ENCODE data around the gene TAF9. TPM values are rescaled to one million over a fixed set of nuclear protein-coding genes. Genes with fewer than 3 reads are reported as not detected.
"Not testable (repeated sequence)": the region's sequence is repeated elsewhere in the genome, so short reads cannot be mapped to it uniquely, and the experiment has no call there.

The TAF9 gene
- polyA plus RNA-seq (ENCODE audit: insufficient read length in 3 of 3), result 10 to 100 TPM; 49.5 to 55.0 (median 52.8) TPM
- long read RNA-seq, donor 1, transcript TAF9-201 (3 exons, 1,283 nt), result major isoform, 32 of 39 reads
- long read RNA-seq, donor 1, partial matches to known transcripts, result 0 of 39 reads
- long read RNA-seq, donor 1, other reads (novel, unspliced or antisense), result 0 of 39 reads
- long read RNA-seq, donor 2, transcript TAF9-201 (3 exons, 1,283 nt), result major isoform, 36 of 46 reads
- long read RNA-seq, donor 2, partial matches to known transcripts, result 0 of 46 reads
- long read RNA-seq, donor 2, other reads (novel, unspliced or antisense), result 0 of 46 reads
- long read RNA-seq, donor 3, transcript TAF9-201 (3 exons, 1,283 nt), result major isoform, 38 of 47 reads
- long read RNA-seq, donor 3, partial matches to known transcripts, result 0 of 47 reads
- long read RNA-seq, donor 3, other reads (novel, unspliced or antisense), result 0 of 47 reads
- long read RNA-seq, donor 4, transcript TAF9-205 (2 exons, 1,331 nt), result minor isoform, 9 of 91 reads
- long read RNA-seq, donor 4, transcript TAF9-201 (3 exons, 1,283 nt), result major isoform, 35 of 91 reads
- long read RNA-seq, donor 4, transcript TAF9-207 (3 exons, 761 nt), result minor isoform, 5 of 91 reads
- long read RNA-seq, donor 4, partial matches to known transcripts, result 35 of 91 reads
- long read RNA-seq, donor 4, other reads (novel, unspliced or antisense), result 5 of 91 reads
- long read RNA-seq, donor 5, transcript TAF9-201 (3 exons, 1,283 nt), result major isoform, 17 of 20 reads
- long read RNA-seq, donor 5, partial matches to known transcripts, result 0 of 20 reads
- long read RNA-seq, donor 5, other reads (novel, unspliced or antisense), result 0 of 20 reads
- long read RNA-seq, donor 6, transcript TAF9-201 (3 exons, 1,283 nt), result major isoform, 44 of 50 reads
- long read RNA-seq, donor 6, partial matches to known transcripts, result 0 of 50 reads
- long read RNA-seq, donor 6, other reads (novel, unspliced or antisense), result 0 of 50 reads
- long read RNA-seq, donor 7, transcript TAF9-201 (3 exons, 1,283 nt), result major isoform, 42 of 56 reads
- long read RNA-seq, donor 7, transcript TAF9-202 (3 exons, 1,461 nt), result minor isoform, 5 of 56 reads
- long read RNA-seq, donor 7, partial matches to known transcripts, result 0 of 56 reads
- long read RNA-seq, donor 7, other reads (novel, unspliced or antisense), result 0 of 56 reads
- long read RNA-seq, donor 8, transcript TAF9-201 (3 exons, 1,283 nt), result major isoform, 23 of 26 reads
- long read RNA-seq, donor 8, partial matches to known transcripts, result 0 of 26 reads
- long read RNA-seq, donor 8, other reads (novel, unspliced or antisense), result 0 of 26 reads
- long read RNA-seq, donor 9, transcript TAF9-201 (3 exons, 1,283 nt), result major isoform, 49 of 57 reads
- long read RNA-seq, donor 9, partial matches to known transcripts, result 0 of 57 reads
- long read RNA-seq, donor 9, other reads (novel, unspliced or antisense), result 0 of 57 reads
- long read RNA-seq, donor 10, transcript TAF9-201 (3 exons, 1,283 nt), result major isoform, 28 of 78 reads
- long read RNA-seq, donor 10, partial matches to known transcripts, result 39 of 78 reads
- long read RNA-seq, donor 10, other reads (novel, unspliced or antisense), result 5 of 78 reads
- long read RNA-seq, donor 11, transcript TAF9-205 (2 exons, 1,331 nt), result minor isoform, 6 of 31 reads
- long read RNA-seq, donor 11, transcript TAF9-201 (3 exons, 1,283 nt), result major isoform, 25 of 31 reads
- long read RNA-seq, donor 11, partial matches to known transcripts, result 0 of 31 reads
- long read RNA-seq, donor 11, other reads (novel, unspliced or antisense), result 0 of 31 reads
- long read RNA-seq, donor 12, transcript TAF9-201 (3 exons, 1,283 nt), result major isoform, 36 of 114 reads
- long read RNA-seq, donor 12, partial matches to known transcripts, result 58 of 114 reads
- long read RNA-seq, donor 12, other reads (novel, unspliced or antisense), result 12 of 114 reads
- long read RNA-seq, donor 13, transcript TAF9-201 (3 exons, 1,283 nt), result major isoform, 14 of 30 reads
- long read RNA-seq, donor 13, partial matches to known transcripts, result 11 of 30 reads
- long read RNA-seq, donor 13, other reads (novel, unspliced or antisense), result 0 of 30 reads
- long read RNA-seq, donor 14, transcript TAF9-201 (3 exons, 1,283 nt), result major isoform, 51 of 65 reads
- long read RNA-seq, donor 14, transcript TAF9-205 (2 exons, 1,331 nt), result minor isoform, 6 of 65 reads
- long read RNA-seq, donor 14, partial matches to known transcripts, result 0 of 65 reads
- long read RNA-seq, donor 14, other reads (novel, unspliced or antisense), result 0 of 65 reads
- long read RNA-seq, donor 15, transcript TAF9-201 (3 exons, 1,283 nt), result major isoform, 43 of 54 reads
- long read RNA-seq, donor 15, partial matches to known transcripts, result 5 of 54 reads
- long read RNA-seq, donor 15, other reads (novel, unspliced or antisense), result 0 of 54 reads
- long read RNA-seq, donor 16, transcript TAF9-205 (2 exons, 1,331 nt), result minor isoform, 8 of 60 reads
- long read RNA-seq, donor 16, transcript TAF9-201 (3 exons, 1,283 nt), result major isoform, 49 of 60 reads
- long read RNA-seq, donor 16, partial matches to known transcripts, result 0 of 60 reads
- long read RNA-seq, donor 16, other reads (novel, unspliced or antisense), result 0 of 60 reads

GRCh38 chr5:69369340-69370121 is at the start of gene TAF9, which contains the start of the genes AK6 and RAD17:
Gene TAF9, minus strand, starts transcription at chr5:69369520. Its CDS starts 3,783 bp downstream, at chr5:69365737.
Gene AK6, minus strand, starts transcription at chr5:69369520. Its CDS starts 30 bp downstream, at chr5:69369490.
Gene RAD17, plus strand, starts transcription at chr5:69369818. Its CDS starts 2,391 bp downstream, at chr5:69372209.
- DNase-seq, result peak; percentile 91

- no peak for DNase-seq
Observed at GRCh38 chr5:69418554-69418953, 49.2 kb upstream of the TAF9 start.

DNA sequence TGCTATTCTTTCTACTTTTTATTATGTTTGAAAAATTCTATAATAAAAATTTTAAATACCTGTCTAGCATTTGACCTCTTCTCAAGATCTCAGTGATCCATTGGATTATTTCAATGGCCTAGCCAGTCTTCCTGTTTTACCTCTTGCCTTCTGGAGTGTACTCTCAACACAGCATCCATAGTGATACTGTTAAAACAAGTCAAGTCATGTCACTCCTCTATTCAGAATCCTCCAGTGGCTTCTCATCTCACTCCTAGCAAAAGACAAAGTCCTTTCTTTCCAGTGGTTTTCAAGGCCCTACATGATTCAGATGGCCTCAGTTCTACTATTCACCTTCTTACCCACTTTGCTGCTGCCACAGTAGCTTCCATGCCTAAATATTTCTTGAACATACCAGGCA is 47.4 kb upstream of the TAF9 start:
- DNase-seq, result no peak

DNA sequence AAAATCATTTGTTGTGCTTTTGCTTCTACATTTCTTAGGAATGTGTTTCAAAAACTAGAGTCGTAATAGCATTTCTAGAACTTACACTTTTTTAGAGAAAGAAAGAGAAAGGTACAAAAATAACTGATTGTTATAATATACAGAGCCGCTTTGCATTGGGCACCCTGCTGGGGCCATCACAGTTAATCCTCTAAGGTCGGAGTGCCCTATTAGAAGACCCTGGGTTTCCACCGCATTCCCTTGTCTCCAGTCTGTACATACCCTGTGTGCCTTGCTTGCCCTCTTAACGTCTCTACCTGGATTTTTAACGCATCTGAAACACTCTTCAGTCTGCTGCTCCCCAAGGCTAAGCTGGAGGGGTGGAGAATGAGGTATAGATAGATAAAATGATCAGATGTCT is 46.9 kb upstream of the TAF9 start:
- DNase-seq, result peak; percentile 4

- DNase-seq, result peak; percentile 30
Observed at GRCh38 chr5:69415584-69415958, 46.3 kb upstream of the TAF9 start.

DNA sequence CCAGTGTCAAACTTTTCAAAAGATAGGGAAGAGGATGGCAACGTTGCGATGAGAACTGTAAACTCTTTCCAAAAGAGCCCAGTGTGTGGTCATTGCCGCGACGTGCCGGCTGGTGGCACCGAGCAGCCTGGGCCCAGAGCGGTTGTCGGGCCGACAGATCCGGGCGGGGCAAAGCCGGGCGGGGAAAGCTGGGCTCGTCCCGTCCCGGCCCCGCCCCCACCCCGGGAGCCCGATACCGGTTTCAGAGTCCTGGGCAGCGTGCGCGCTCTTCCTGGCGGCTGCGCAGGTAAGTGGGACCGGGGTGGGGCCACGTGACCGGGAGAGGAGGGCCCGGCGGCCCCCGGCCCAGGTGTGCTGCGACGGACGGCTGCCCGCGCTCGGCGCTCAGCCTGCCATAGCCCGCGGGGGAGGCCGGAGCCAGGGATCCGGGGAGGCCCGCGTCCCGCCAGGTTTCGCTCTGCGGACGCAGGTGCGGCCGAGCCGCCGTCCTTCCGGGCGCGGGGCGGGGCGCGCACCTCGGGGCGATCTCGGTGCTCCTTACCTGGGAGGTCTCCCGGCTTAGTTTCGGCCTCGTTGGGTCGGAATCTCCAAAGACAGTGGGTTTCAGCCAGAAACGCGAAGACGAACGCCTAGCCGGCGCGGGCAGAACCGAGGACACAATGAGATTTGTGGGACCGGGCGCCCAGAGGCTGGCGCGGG is 45.7 kb upstream of the TAF9 start, which contains the start of gene MARVELD2:
TSS of gene MARVELD2 (plus strand) at position 232 of the 699 bp plus-strand sequence. CDS start 4,270 bp downstream, outside the sequence.
- DNase-seq, result peak; percentile 87

GRCh38 chr5:69404659-69405330 is 35.5 kb upstream of the TAF9 start:
- DNase-seq, result no peak

DNA sequence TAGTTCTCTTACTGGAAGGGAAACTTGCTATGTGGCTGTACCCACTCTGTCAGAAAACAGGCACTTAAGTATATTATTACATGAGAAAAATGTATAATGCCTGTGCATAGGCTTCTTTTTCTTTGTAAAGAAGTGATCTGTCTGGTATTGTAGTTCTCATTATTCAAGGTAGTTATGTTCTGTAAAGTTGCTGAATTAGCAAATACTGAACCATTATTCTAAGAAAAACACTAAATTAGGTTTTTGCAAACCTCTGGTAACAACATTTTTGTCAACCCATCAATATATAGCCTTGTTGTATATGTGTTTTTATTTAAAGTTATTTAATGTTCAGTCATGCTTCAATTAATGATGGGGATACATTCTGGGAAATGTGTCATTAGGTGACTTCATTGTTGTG is 9.1 kb upstream of the TAF9 start:
- DNase-seq, result no peak

DNA sequence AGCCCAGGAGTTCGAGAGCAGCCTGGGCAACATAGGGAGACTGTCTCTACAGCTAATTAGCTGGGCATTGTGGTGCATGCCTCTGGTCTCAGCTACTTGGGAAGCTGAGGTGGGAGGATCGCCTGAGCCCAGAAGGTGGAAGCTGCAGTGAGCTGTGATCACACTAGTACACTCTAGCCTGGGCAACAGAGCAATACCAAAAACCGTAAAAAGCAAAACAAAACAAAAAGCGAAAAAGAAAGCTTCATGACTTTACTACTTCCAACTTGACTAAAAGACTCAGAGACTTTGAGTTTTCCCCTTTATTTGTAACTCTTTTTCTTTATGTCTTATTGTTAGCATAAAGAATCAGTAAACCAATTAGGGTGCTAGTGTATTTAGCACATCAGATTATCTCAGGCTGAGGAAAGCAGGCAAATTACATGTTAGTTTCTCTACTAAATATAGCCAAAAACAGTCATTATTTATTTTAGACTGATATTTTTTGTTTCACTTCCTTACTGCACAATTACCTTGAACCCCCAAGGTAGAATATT is 5.7 kb upstream of the TAF9 start:
- DNase-seq, result no peak

DNA sequence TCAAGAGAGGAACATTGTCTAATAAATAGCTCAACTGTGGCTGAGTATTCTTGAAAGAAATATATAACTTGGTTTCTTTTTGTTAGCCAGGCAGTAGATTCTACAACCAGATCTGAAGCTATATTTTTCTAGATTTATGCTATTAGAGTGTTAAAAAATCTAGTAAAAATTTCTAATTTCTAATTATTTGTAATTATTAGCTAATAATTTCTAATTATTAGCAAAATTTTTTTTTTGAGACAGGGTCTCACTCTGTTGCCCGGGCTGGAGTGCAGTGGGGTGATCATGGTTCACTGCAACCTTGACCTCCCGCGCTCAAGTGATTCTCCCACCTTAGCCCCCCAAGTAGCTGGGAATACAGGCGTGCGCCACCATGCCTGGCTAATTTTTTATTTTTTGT is 3.1 kb upstream of the TAF9 start:
- no peak for DNase-seq

GRCh38 chr5:69370335-69370734 is 1.0 kb upstream of the TAF9 start:
- not testable (repeated sequence) for DNase-seq

DNA sequence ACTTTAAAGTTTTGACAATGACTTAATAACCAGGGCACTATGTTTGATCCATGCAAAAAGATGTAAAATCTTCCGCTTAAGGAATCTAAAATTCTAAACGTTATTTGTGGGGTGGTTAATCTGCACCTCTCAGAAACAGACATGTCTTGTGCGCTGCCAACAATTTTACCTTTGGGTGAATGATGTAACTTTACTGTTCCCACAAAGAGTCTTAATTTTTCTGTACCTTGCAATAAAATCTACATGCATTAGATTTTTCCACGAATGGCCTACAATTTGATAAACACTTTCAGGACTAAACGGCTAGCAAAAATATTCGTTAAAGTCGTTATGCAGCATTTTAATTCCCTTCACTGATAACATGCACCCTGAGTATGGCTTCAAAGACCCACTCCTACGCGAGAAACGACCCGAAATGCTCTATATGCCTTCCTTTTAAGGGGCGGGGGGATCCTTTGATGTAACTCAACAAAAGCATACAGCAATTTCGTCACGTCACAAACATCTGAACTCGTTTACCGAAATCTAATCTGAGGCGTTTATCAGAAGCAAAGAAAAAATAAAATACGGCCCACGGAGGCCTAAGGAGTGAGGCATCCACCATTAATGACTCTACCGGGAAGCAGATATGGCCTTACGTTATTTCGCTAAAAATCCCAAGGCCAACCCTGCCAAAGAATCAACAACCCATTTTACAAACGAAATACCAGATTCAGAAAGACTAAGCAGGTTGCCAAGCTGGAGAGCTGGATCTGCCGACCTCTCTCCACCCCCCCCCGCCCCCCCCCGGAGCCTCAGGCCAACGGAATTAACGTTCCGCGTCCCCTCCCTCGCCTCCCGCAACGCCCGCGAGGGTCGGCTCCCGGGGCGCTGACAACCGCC is 621 bp downstream of the TAF9 start:
- DNase-seq, result peak; percentile 43

GRCh38 chr5:69367697-69368279 is 1.5 kb downstream of the TAF9 start:
- DNase-seq, result no peak

GRCh38 chr5:69364850-69365249 is 4.5 kb downstream of the TAF9 start:
- no peak for DNase-seq

- DNase-seq, result no peak
Observed at GRCh38 chr5:69364414-69364813, 4.9 kb downstream of the TAF9 start.
